ENCODE results near the gene DCAF8L1.
A peak's percentile ranks its signal among the peaks of the same experiment; 100 is the strongest.
"Not testable (repeated sequence)": the region's sequence is repeated elsewhere in the genome, so short reads cannot be mapped to it uniquely, and the experiment has no call there.

Gene DCAF8L1

GRCh38 chrX:27968352-27968751 is 12.9 kb downstream of the DCAF8L1 start:
- TF ChIP-seq MYC (IDR thresholded peaks at IDR 0.05; ENCODE audit: low read depth, low read length) (no peak), POLR2A (IDR thresholded peaks at IDR 0.05; ENCODE audit: extremely low read depth, insufficient read length) (no peak), MAX (IDR thresholded peaks at IDR 0.05; ENCODE audit: low read depth, low read length) (no peak), CTCF (IDR thresholded peaks at IDR 0.05; ENCODE audit: low read depth, low read length) (no peak)
- DNase-seq (ENCODE audit: low read depth), result no peak
- no peak overlapping the region for H3K4me3 ChIP-seq (ENCODE audit: low read depth, low read length)

GRCh38 chrX:27966955-27967354 is 14.3 kb downstream of the DCAF8L1 start:
- H3K4me3 ChIP-seq (ENCODE audit: low read depth, low read length), result no peak overlapping the region
- no peak for TF ChIP-seq POLR2A (IDR thresholded peaks at IDR 0.05; ENCODE audit: extremely low read depth, insufficient read length)
- TF ChIP-seq MYC (IDR thresholded peaks at IDR 0.05; ENCODE audit: low read depth, low read length), result no peak
- no peak for TF ChIP-seq CTCF (IDR thresholded peaks at IDR 0.05; ENCODE audit: low read depth, low read length)
- TF ChIP-seq MAX (IDR thresholded peaks at IDR 0.05; ENCODE audit: low read depth, low read length), result no peak
- no peak for DNase-seq (ENCODE audit: low read depth)

GRCh38 chrX:27966492-27966891 is 14.8 kb downstream of the DCAF8L1 start:
- no peak for DNase-seq (ENCODE audit: low read depth)
- no peak overlapping the region for H3K4me3 ChIP-seq (ENCODE audit: low read depth, low read length)
- no peak for TF ChIP-seq POLR2A (IDR thresholded peaks at IDR 0.05; ENCODE audit: extremely low read depth, insufficient read length)
- no peak for TF ChIP-seq MYC (IDR thresholded peaks at IDR 0.05; ENCODE audit: low read depth, low read length)
- no peak for TF ChIP-seq CTCF (IDR thresholded peaks at IDR 0.05; ENCODE audit: low read depth, low read length)
- no peak for TF ChIP-seq MAX (IDR thresholded peaks at IDR 0.05; ENCODE audit: low read depth, low read length)

GRCh38 chrX:27965348-27965747 is 15.9 kb downstream of the DCAF8L1 start:
- not testable (repeated sequence) for DNase-seq (ENCODE audit: low read depth); H3K4me3 ChIP-seq (ENCODE audit: low read depth, low read length)

- no peak for DNase-seq (ENCODE audit: low read depth)
- TF ChIP-seq MYC (IDR thresholded peaks at IDR 0.05; ENCODE audit: low read depth, low read length) (no peak), POLR2A (IDR thresholded peaks at IDR 0.05; ENCODE audit: extremely low read depth, insufficient read length) (no peak), MAX (IDR thresholded peaks at IDR 0.05; ENCODE audit: low read depth, low read length) (no peak), CTCF (IDR thresholded peaks at IDR 0.05; ENCODE audit: low read depth, low read length) (no peak)
- H3K4me3 ChIP-seq (ENCODE audit: low read depth, low read length), result no peak overlapping the region
These were observed 16.8 kb downstream of the DCAF8L1 start for GRCh38 chrX:27964432-27964831.

GRCh38 chrX:27960410-27960809 is 20.8 kb downstream of the DCAF8L1 start:
- H3K4me3 ChIP-seq (ENCODE audit: low read depth, low read length); DNase-seq (ENCODE audit: low read depth): not testable (repeated sequence)

GRCh38 chrX:27953171-27953570 is 28.1 kb downstream of the DCAF8L1 start:
- TF ChIP-seq CTCF (IDR thresholded peaks at IDR 0.05; ENCODE audit: low read depth, low read length) (no peak), MAX (IDR thresholded peaks at IDR 0.05; ENCODE audit: low read depth, low read length) (no peak), MYC (IDR thresholded peaks at IDR 0.05; ENCODE audit: low read depth, low read length) (no peak)
- DNase-seq (ENCODE audit: low read depth), result peak; percentile 23
- H3K4me3 ChIP-seq (ENCODE audit: low read depth, low read length), result no peak overlapping the region
